ENCODE results near the gene CTSS.

DNA sequence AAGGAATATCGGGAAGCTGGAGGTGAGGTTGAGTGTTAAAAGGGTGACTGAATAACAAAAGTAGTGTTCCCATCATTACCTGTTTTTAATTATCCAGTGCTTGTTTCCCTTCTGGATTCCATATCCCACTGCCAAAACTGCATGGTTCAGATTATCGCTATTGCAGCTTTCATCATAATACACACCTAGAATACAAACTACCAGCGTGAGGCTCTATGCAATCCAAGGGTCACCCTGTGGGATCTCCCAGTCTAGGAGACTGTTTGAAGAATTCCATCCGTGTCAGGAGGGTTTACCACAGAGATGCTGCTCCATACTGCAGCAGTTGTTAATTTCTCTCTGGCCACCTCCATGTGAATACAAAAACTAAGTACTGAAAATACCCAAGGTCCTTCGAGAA lies 33.5 kb upstream of the CTSS start:
- TF ChIP-seq, protein P1, sequence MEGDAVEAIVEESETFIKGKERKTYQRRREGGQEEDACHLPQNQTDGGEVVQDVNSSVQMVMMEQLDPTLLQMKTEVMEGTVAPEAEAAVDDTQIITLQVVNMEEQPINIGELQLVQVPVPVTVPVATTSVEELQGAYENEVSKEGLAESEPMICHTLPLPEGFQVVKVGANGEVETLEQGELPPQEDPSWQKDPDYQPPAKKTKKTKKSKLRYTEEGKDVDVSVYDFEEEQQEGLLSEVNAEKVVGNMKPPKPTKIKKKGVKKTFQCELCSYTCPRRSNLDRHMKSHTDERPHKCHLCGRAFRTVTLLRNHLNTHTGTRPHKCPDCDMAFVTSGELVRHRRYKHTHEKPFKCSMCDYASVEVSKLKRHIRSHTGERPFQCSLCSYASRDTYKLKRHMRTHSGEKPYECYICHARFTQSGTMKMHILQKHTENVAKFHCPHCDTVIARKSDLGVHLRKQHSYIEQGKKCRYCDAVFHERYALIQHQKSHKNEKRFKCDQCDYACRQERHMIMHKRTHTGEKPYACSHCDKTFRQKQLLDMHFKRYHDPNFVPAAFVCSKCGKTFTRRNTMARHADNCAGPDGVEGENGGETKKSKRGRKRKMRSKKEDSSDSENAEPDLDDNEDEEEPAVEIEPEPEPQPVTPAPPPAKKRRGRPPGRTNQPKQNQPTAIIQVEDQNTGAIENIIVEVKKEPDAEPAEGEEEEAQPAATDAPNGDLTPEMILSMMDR (IDR thresholded peaks at IDR 0.05) = no peak
- no peak for TF ChIP-seq POLR2A (IDR thresholded peaks at IDR 0.05)
